H9 (cell line): ENCODE data around the gene THBS2. TPM values are rescaled to one million over a fixed set of nuclear protein-coding genes. Genes with fewer than 3 reads are reported as not detected.

Source experiments
- DNase-seq: peaks from one replicate; pipeline ENCODE4 v3.0.0-alpha.2; 2017
- H2AFZ ChIP-seq: one replicate; pipeline ENCODE4 v1.6.1; 2013; ENCODE audit warnings: mild to moderate bottlenecking, low read length, control low read depth, moderate library complexity
- H2AK5ac ChIP-seq: 2 replicates; pipeline ENCODE4 v1.6.1; 2013; ENCODE audit warnings: low read length, control low read depth, mixed read lengths; ENCODE audit not compliant: insufficient read length
- H2BK120ac ChIP-seq: one replicate; pipeline ENCODE4 v1.6.1; 2013; ENCODE audit warnings: low read depth, mild to moderate bottlenecking, low read length, control low read depth, inconsistent platforms; ENCODE audit not compliant: poor library complexity, severe bottlenecking
- H2BK12ac ChIP-seq: 2 replicates; pipeline ENCODE4 v1.6.1; 2013; ENCODE audit warnings: low read length, control low read depth, mixed read lengths, low read depth; ENCODE audit not compliant: insufficient read length
- H2BK15ac ChIP-seq: 2 replicates; pipeline ENCODE4 v1.6.1; 2013; ENCODE audit warnings: low read depth, low read length, control low read depth
- H2BK20ac ChIP-seq: one replicate; pipeline ENCODE4 v1.6.1; 2013; ENCODE audit warnings: low read depth, mild to moderate bottlenecking, low read length, control low read depth, inconsistent platforms; ENCODE audit not compliant: poor library complexity, severe bottlenecking
- H2BK5ac ChIP-seq: 2 replicates; pipeline ENCODE4 v1.6.1; 2013; ENCODE audit warnings: low read length, control low read depth, mixed read lengths; ENCODE audit not compliant: insufficient read length
- H3K14ac ChIP-seq: 2 replicates; pipeline ENCODE4 v1.6.1; 2013; ENCODE audit warnings: low read length, control low read depth; ENCODE audit not compliant: insufficient read depth
- H3K18ac ChIP-seq: 2 replicates; pipeline ENCODE4 v1.6.1; 2013; ENCODE audit warnings: low read depth, mild to moderate bottlenecking, mixed read lengths, low read length, control low read depth; ENCODE audit not compliant: insufficient read length
- H3K23ac ChIP-seq: 2 replicates; pipeline ENCODE4 v1.6.1; 2013; ENCODE audit warnings: low read length, control low read depth, mixed read lengths, low read depth; ENCODE audit not compliant: insufficient read length
- H3K23me2 ChIP-seq: 2 replicates; pipeline ENCODE4 v1.6.1; 2013; ENCODE audit warnings: low read depth, mild to moderate bottlenecking, mixed read lengths, low read length, control low read depth; ENCODE audit not compliant: insufficient read length, poor library complexity, severe bottlenecking
- H3K27ac ChIP-seq: 2 replicates; pipeline ENCODE4 v1.5.1; 2013; ENCODE audit warnings: low read length, control low read depth, mixed read lengths, low read depth; ENCODE audit not compliant: insufficient read length
- H3K27me3 ChIP-seq: 2 replicates; pipeline ENCODE4 v1.6.1; 2013; ENCODE audit warnings: low read length, control low read depth, inconsistent platforms; ENCODE audit not compliant: insufficient read depth
- H3K4ac ChIP-seq: 2 replicates; pipeline ENCODE4 v1.6.1; 2013; ENCODE audit warnings: low read depth, mild to moderate bottlenecking, control low read depth, inconsistent platforms, low read length, moderate library complexity
- H3K4me1 ChIP-seq: 2 replicates; pipeline ENCODE4 v1.6.1; 2013; ENCODE audit warnings: low read length, control low read depth, inconsistent platforms; ENCODE audit not compliant: insufficient read depth
- H3K4me2 ChIP-seq: 2 replicates; pipeline ENCODE4 v1.6.1; 2013; ENCODE audit warnings: low read length, control low read depth, mixed read lengths; ENCODE audit not compliant: insufficient read length, insufficient read depth
- H3K56ac ChIP-seq: 2 replicates; pipeline ENCODE4 v1.6.1; 2013; ENCODE audit warnings: low read depth, mild to moderate bottlenecking, mixed read lengths, low read length, control low read depth; ENCODE audit not compliant: insufficient read length
- H3K79me1 ChIP-seq: 2 replicates; pipeline ENCODE4 v1.6.1; 2013; ENCODE audit warnings: low read depth, mild to moderate bottlenecking, moderate library complexity, low read length, control low read depth, inconsistent platforms; ENCODE audit not compliant: insufficient read depth, poor library complexity, severe bottlenecking
- H3K79me2 ChIP-seq: 2 replicates; pipeline ENCODE4 v1.6.1; 2013; ENCODE audit warnings: low read length, control low read depth, inconsistent platforms; ENCODE audit not compliant: insufficient read depth
- H3K9ac ChIP-seq: 2 replicates; pipeline ENCODE4 v1.6.1; 2013; ENCODE audit warnings: low read length, control low read depth, mixed read lengths; ENCODE audit not compliant: insufficient read length; ENCODE audit errors: extremely low read depth
- H3K9me3 ChIP-seq: one replicate; pipeline ENCODE4 v1.6.1; 2013; ENCODE audit warnings: low read depth, low read length, inconsistent platforms; ENCODE audit not compliant: control insufficient read depth
- H3T11ph ChIP-seq: one replicate; pipeline ENCODE4 v1.6.1; 2013; ENCODE audit warnings: mild to moderate bottlenecking, low read length, control low read depth, inconsistent platforms
- H4K20me1 ChIP-seq: one replicate; pipeline ENCODE4 v1.6.1; 2013; ENCODE audit not compliant: control insufficient read depth, insufficient read length, insufficient read depth
- H4K5ac ChIP-seq: 2 replicates; pipeline ENCODE4 v1.6.1; 2013; ENCODE audit warnings: low read depth, mild to moderate bottlenecking, mixed read lengths, low read length, control low read depth; ENCODE audit not compliant: insufficient read length
- H4K8ac ChIP-seq: replicated peaks from 2 replicates; pipeline ENCODE4 v1.6.1; 2013; ENCODE audit warnings: low read length, control low read depth, mixed read lengths, low read depth; ENCODE audit not compliant: insufficient read length
- H4K91ac ChIP-seq: 2 replicates; pipeline ENCODE4 v1.6.1; 2013; ENCODE audit warnings: low read depth, mild to moderate bottlenecking, moderate library complexity, mixed read lengths, low read length, control low read depth; ENCODE audit not compliant: insufficient read length
- H3K27ac Mint-ChIP-seq, 3 experiments: 2 replicates in 2 of 3; 3 replicates in 1 of 3; pipeline ENCODE4 v1.8.0; 2020 to 2021; ENCODE audit warnings: mixed read lengths in 3 of 3, mild to moderate bottlenecking in 1 of 3, moderate library complexity in 1 of 3
- H3K27me3 Mint-ChIP-seq: 2 replicates; pipeline ENCODE4 v1.8.0; 2021; ENCODE audit warnings: low read depth, mild to moderate bottlenecking, moderate library complexity, mixed read lengths
- H3K36me3 Mint-ChIP-seq, 3 experiments: 2 replicates in 2 of 3; 3 replicates in 1 of 3; pipeline ENCODE4 v1.8.0; 2020 to 2021; ENCODE audit warnings: low read depth in 3 of 3, mixed read lengths in 3 of 3; ENCODE audit not compliant: insufficient read depth in 1 of 3
- H3K4me1 Mint-ChIP-seq, 2 experiments: 2 replicates each; pipeline ENCODE4 v1.8.0; 2020; ENCODE audit warnings: mixed read lengths in 2 of 2
- H3K4me3 Mint-ChIP-seq, 2 experiments: 2 replicates in 1 of 2; 3 replicates in 1 of 2; pipeline ENCODE4 v1.8.0; 2020 to 2021; ENCODE audit warnings: mild to moderate bottlenecking in 2 of 2, mixed read lengths in 2 of 2, moderate library complexity in 1 of 2
- H3K9me3 Mint-ChIP-seq, 2 experiments: 2 replicates in 1 of 2; 3 replicates in 1 of 2; pipeline ENCODE4 v1.8.0; 2020; ENCODE audit warnings: mild to moderate bottlenecking in 2 of 2, mixed read lengths in 2 of 2, moderate library complexity in 1 of 2
- CTCF ChIP-seq: fragments of 200-600 bp; sonication (generic); conservative IDR thresholded peaks from 3 replicates; pipeline ENCODE4 v1.8.0; 2021; ENCODE audit warnings: antibody characterized with exemption, mild to moderate bottlenecking
- WGBS: extraction: QIAGEN DNeasy Blood & Tissue Kit; methylation state at CpG from one replicate; pipeline ENCODE4 v1.1.7; 2013; ENCODE audit warnings: missing lambda C conversion rate, low lambda C conversion rate, mixed read lengths; ENCODE audit not compliant: insufficient read length; ENCODE audit errors: extremely low coverage; 5-methylcytosine and 5-hydroxymethylcytosine counted together
- total RNA-seq: library from RNA; stranded (reverse); gene quantifications from 2 replicates; pipeline ENCODE4 v1.2.1, GENCODE V29; 2021

The THBS2 gene
- total RNA-seq, 1 experiment from 2014 or later: 14.7 TPM

GRCh38 chr6:169221264-169221663, 32.4 kb downstream of the THBS2 start:
- Histone ChIP-seq H2BK5ac (no peak overlapping the region), H3K23me2 (no peaks in the 10 kb centered on the region), H3K56ac (no peak overlapping the region), H3K27ac (no peak overlapping the region), H3K79me1 (no peaks in the 10 kb centered on the region), H3K9me3 (no peaks in the 10 kb centered on the region), H2BK120ac (no peak overlapping the region), H3K4ac (no peak overlapping the region), H4K20me1 (no peaks in the 10 kb centered on the region), H4K91ac (no peak overlapping the region), H2BK20ac (no peak overlapping the region), H2BK12ac (no peak overlapping the region), H3K14ac (no peak overlapping the region), H3K9ac (no peak overlapping the region), H4K5ac (no peak overlapping the region), H2BK15ac (no peak overlapping the region), H2AK5ac (no peak overlapping the region), H3K18ac (no peak overlapping the region), H3K23ac (no peak overlapping the region), H3K79me2 (no peaks in the 10 kb centered on the region), H2AFZ (no peak overlapping the region), H3K4me2 (no peak overlapping the region), H3K4me1 (no peaks in the 10 kb centered on the region), H4K8ac (no peak overlapping the region), H3T11ph (no peak overlapping the region), H3K27me3 (no peaks in the 10 kb centered on the region)
- no CpG with 5 or more reads among the region's 7 CpGs for WGBS
- Mint-ChIP-seq H3K36me3 (peaks cover 54 to 75% (median 65%) of the 10 kb centered on the region in 3 experiments), H3K4me1 (no peaks in the 10 kb centered on the region), H3K4me3 (no peak overlapping the region), H3K27ac (no peak overlapping the region), H3K27me3 (no peaks in the 10 kb centered on the region), H3K9me3 (peaks cover 4 to 18% of the 10 kb centered on the region in 2 experiments; a peak in 4 of 5 replicates)
- DNase-seq: no peak
- TF ChIP-seq CTCF: peak; percentile 49; the same call in 2 of the 3 replicates
